HG03039 (cell line): ENCODE measurements around the gene RHOBTB1.
"Not testable (repeated sequence)": the region's sequence is repeated elsewhere in the genome, so short reads cannot be mapped to it uniquely, and the experiment has no call there.

Experiments used
- ATAC-seq: cut with Tn5 transposase; IDR thresholded peaks from one replicate; pipeline ENCODE4 v1.9.1; 2021; ENCODE audit warnings: mild to moderate bottlenecking, moderate library complexity; ENCODE audit not compliant: unreplicated experiment

Gene RHOBTB1

DNA sequence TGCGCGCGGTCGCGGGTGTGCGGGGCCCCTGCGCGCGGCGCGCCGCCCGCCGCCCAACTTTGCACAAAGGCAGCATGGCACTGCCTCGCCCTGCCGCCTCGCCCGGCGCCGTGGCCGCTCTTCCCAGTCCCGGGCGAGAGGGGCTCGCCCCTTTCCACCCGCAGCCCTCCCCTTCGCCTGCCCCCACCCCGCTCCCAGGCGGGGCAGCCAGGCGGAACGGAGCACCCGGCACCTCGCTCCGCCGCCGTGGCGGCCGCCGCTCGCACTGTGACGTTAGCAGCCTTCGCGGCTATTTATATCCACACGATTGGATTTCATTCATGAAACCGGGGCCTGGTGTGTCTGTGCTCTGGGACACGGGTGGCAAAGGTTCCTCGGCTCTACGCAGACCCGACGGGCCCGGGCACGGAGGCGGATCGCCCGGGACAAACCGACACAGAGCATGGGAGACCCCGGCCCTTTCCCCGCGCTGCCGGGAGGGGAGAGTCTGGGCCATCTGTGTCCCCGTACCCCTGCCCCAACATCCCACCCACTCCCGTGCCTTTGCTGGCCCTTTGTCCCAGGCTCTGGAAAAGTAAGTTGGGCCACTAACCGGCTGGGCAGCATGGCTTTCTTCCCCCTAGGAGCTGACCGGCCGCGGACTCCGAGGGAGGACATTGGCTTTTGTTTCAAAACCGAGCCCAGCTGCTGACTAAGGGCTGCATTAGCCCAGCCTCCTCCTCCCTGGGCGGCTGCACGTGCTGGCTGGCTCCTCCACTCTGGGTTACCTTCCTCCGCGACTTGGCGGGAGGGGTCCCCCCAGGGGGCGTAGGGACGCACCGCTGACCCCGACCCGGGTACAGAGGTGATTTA, at the start of gene RHOBTB1:
RHOBTB1 (minus strand) TSS at position 128 of the 852 bp plus-strand sequence. CDS start 32,643 bp downstream, outside the sequence.
- peak; percentile 46 for ATAC-seq

DNA sequence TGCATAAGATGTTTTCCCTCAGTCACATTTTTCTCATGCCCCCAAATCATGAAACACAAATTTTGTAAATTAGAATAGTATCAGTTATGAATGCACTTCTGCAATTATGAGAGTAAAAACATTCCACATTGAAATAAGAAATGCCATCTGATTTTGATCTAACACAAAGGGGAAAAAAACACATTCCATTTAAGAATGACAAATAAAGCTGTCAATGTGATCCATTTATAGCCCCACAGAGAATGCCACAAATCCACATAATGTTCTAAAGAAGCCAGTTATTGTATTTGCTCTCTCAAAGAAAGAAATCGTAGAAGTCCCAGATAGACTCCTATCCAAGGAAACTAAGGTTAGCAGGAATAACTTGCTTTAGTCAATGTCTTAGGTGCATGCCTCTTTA, 48.7 kb upstream of the RHOBTB1 start:
- ATAC-seq, result no peak

- ATAC-seq, result no peak
Measured at GRCh38 chr10:60990663-60991062, 46.7 kb upstream of the RHOBTB1 start.

GRCh38 chr10:60989400-60989876, 45.5 kb upstream of the RHOBTB1 start:
- no peak for ATAC-seq

DNA sequence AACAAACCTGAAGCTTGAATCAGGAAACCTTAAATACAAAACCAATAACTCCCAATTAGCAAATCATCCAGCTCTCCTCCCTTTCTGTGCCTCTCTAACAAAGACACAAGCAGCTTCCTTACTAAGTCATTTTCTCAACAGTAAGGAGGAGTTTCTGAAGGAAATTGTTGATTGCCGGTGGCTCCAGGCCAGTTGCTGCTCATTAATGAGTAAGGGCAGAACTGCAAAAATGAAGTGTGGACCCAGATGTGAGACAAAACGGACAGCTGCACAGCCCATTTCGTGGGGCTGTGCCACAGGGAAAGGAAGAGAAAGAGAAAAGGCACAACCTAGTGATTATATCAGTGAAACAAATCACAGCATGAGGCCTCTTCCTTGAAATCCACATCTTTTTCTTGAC, 42.8 kb upstream of the RHOBTB1 start:
- ATAC-seq, result no peak

- ATAC-seq, result no peak
Measured at GRCh38 chr10:60985951-60986350, 42.0 kb upstream of the RHOBTB1 start.

GRCh38 chr10:60980997-60981396, 37.0 kb upstream of the RHOBTB1 start:
- ATAC-seq, result no peak

- ATAC-seq, result no peak
Measured at GRCh38 chr10:60979667-60980104, 35.7 kb upstream of the RHOBTB1 start.

DNA sequence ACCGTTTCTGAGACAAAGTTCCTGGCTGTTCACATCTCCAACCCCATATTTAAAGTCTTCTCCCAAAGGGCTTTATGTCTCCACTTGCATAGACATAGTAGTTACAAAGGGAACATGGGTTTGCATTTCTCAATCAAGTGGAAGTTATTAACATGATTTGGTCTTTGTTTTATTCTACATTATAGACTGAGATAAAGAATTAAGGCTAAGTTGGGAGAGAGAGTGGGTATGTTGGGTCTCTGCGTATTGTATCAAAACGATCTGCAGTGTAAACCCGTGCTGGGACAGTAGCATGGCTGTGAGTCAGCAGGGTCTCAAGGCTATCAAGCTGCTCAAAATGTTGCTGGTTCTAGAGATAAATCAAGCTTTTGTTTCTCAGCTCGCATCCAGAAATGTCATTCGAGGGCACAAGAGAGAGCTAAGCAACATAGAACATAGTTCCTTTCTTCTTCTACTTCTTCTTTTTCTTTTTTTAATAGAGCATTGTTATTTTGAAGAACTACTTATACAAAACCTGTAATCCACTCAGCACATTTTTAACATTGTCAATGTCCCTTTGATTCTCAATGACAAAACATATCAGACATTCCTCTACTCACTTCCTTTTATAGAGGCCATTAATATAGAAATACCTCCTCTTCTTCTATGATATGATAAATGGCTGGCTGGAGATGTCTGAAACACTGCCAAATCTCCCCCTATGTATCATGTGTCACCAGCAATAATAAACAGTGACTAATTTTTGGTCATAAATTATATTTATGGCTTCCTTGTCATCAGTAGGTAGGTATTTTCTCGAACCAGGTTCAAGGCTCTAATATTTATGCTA, 34.5 kb upstream of the RHOBTB1 start:
- no peak for ATAC-seq

- no peak for ATAC-seq
Measured at GRCh38 chr10:60977161-60978122, 33.5 kb upstream of the RHOBTB1 start.

GRCh38 chr10:60976687-60977086, 32.7 kb upstream of the RHOBTB1 start:
- no peak for ATAC-seq

DNA sequence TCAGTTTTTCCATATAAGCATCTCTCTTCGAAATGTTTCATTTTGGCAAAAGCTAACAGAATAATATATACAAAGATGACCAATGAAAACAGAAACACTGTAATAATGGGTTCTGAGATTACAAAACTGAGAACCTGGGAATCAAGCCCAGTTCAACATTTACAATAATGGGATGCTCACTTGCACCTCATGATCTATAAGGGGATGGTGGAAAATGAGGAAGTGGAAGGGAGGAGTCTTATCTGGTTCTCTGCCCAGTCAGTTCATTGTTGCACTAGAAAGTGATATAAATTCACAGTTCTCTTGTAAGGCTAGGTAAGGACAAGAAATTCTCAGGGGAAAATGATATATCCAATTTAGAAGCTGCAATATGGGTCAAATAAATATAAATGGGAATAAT, 31.7 kb upstream of the RHOBTB1 start:
- no peak for ATAC-seq

GRCh38 chr10:60974463-60975149, 30.6 kb upstream of the RHOBTB1 start:
- no peak for ATAC-seq

GRCh38 chr10:60973086-60973485, 29.1 kb upstream of the RHOBTB1 start:
- ATAC-seq, result no peak

DNA sequence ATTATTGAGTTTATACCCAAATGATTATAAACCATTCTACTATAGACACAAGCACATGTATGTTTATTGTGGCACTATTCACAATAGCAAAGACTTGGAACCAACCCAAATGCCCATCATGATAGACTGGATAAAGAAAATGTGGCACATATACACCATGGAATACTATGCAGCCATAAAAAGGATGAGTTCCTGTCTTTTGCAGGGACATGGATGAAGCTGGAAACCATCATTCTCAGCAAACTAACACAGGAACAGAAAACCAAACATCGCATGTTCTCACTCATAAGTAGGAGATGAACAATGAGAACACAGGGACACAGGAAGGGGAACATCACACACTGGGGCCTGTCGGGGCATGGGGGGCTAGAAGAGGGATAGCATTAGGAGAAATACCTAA, 28.2 kb upstream of the RHOBTB1 start:
- ATAC-seq, result not testable (repeated sequence)

DNA sequence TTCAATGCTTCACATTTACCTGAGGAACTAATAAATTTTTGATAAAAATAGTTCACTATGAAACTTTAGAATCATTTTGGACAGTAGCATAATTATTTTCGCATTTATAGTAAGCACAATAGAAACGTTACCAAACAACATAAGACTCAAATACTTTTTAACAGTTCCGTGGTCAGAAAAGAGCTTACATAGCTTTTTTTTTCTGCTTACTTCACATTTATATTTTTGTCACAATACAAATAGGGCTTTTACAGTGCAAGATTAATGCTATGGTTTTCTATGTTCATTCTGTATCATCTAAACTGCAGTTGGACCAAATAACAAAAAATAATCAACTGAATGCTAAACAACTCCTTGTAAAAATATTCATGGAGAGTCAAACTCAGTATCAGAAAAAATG, 26.5 kb upstream of the RHOBTB1 start:
- no peak for ATAC-seq

DNA sequence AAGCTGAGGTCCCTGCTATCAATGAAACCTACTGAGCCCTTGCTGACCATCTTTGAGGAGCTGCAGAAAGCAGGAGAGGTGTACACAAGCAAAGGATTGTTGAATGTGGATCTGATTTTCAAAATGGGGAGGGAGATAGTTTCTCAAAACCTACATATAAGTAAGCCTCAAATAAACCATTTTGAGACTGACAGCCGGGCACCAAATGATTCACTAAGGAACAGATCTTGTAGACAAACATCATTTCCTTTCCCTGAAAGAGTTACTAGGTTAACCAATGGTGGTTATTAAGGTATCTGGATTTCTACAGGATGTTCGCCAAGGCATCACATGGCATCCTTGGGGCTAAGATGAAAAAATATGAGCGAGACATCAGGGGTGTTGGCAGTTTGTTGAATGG, 24.5 kb upstream of the RHOBTB1 start:
- ATAC-seq, result no peak

DNA sequence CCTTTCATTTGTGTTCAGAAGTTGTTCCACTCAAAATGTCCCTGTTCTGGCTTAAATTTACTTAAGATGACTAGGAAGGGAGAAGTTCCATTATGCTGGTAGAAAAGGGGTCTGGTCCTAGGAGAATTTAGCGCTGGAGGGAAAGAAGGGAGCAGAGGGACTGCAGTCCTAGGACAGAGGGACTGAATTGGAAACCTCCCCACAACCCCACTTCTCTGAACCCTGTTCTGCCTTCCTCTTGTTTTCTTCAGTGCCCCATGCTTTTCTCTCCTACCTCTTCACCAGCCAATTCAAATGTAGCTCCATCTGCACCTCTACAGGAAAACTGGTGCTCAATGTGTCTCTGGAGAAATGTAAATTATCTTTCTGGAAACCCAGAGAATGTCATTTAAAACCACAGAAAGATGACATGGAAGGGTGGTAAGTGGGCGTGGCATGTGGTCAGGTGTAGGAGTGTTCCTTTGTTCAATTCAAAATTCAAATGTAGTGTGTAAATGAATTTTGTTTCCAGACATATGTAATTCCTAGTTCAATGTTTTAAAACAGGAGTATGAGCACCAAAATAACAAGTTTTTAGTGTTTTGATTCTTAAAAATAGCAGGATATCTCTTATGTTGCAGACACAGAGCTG, 24.0 kb upstream of the RHOBTB1 start:
- no peak for ATAC-seq

GRCh38 chr10:60967260-60967659, 23.3 kb upstream of the RHOBTB1 start:
- no peak for ATAC-seq

DNA sequence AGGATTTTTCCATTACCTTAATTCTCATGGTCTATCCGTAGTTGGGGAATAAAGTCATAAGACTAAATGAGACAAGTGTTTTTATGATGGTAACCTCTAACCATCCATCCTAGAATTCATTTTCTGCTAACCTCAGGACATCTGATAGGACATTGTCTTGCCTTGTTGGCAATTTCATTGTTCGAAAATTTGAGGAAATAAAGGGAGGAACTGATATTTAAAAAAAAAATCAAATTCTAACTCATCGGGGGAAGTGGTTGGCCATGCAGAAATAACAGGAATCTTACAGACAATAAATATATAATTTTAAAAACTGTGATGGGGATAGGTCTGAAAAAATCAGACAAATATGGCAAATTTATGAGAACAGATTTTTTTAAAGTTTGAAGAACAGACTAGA, 21.7 kb upstream of the RHOBTB1 start:
- no peak for ATAC-seq
